CD4-positive, alpha-beta T cell (primary cell): Measurements from ENCODE around the gene BCORL1. TPM values are rescaled to one million over a fixed set of nuclear protein-coding genes. Genes with fewer than 3 reads are reported as not detected.

Source experiments
- ATAC-seq: fragments of 200-7000 bp; cut with Tn5 transposase; one replicate; pipeline ENCODE4 v1.10.0; 2022; ENCODE audit warnings: mild to moderate bottlenecking; ENCODE audit not compliant: poor library complexity
- CTCF ChIA-PET: fragments of 350-600 bp; sonication (Branson Sonifier 250); formaldehyde crosslinking; loops from one replicate; lab custom pipeline; 2021; ENCODE audit warnings: antibody characterized with exemption, inconsistent platforms; lab: Charles Lee
- POLR2A ChIA-PET: fragments of 350-600 bp; sonication (Branson Sonifier 250); formaldehyde crosslinking; loops from one replicate; lab custom pipeline; 2021; ENCODE audit warnings: antibody characterized with exemption, inconsistent platforms; lab: Charles Lee
- DNase-seq, 14 experiments: peaks; one replicate each; pipeline ENCODE4 v3.0.0-alpha.2; 2013 to 2020; ENCODE audit warnings: mixed read lengths in 2 of 14
- H3K27ac ChIP-seq, 2 donors: one replicate each; pipeline versions ENCODE4 v1.5.1 to v1.7.0; 2013; ENCODE audit warnings: low read length in 2 of 2, low read depth in 1 of 2, mild to moderate bottlenecking in 1 of 2
- H3K27me3 ChIP-seq, 2 experiments: 1 replicate in 1 of 2; 2 replicates in 1 of 2; pipeline versions ENCODE4 v1.6.1 to v1.7.0; 2013; ENCODE audit warnings: low read length in 2 of 2, control low read depth in 1 of 2, mild to moderate bottlenecking in 1 of 2, moderate library complexity in 1 of 2; ENCODE audit not compliant: insufficient read depth in 2 of 2, control insufficient read depth in 1 of 2
- H3K36me3 ChIP-seq: one replicate; pipeline ENCODE4 v1.6.1; 2013; ENCODE audit warnings: low read length, control low read depth; ENCODE audit not compliant: insufficient read depth
- H3K4me1 ChIP-seq: one replicate; pipeline ENCODE4 v1.6.1; 2013; ENCODE audit warnings: low read length, control low read depth; ENCODE audit not compliant: insufficient read depth
- H3K4me3 ChIP-seq: one replicate; pipeline ENCODE4 v1.5.1; 2013; ENCODE audit warnings: mild to moderate bottlenecking, low read length, moderate library complexity
- H3K9me3 ChIP-seq, 2 experiments: 1 replicate in 1 of 2; 2 replicates in 1 of 2; pipeline versions ENCODE4 v1.6.1 to v1.7.0; 2013; ENCODE audit warnings: low read length in 2 of 2, mild to moderate bottlenecking in 2 of 2, control low read depth in 1 of 2, moderate library complexity in 1 of 2; ENCODE audit not compliant: control insufficient read depth in 1 of 2, insufficient read depth in 1 of 2
- H3K27ac Mint-ChIP-seq: one replicate; pipeline ENCODE4 v1.8.0; 2020; ENCODE audit warnings: mixed read lengths
- H3K27me3 Mint-ChIP-seq: one replicate; pipeline ENCODE4 v1.8.0; 2021; ENCODE audit warnings: mixed read lengths
- H3K36me3 Mint-ChIP-seq: one replicate; pipeline ENCODE4 v1.8.0; 2021; ENCODE audit warnings: low read depth, mixed read lengths
- H3K4me1 Mint-ChIP-seq: one replicate; pipeline ENCODE4 v1.8.0; 2021; ENCODE audit warnings: low read depth, mixed read lengths
- H3K4me3 Mint-ChIP-seq: one replicate; pipeline ENCODE4 v1.8.0; 2020; ENCODE audit warnings: mild to moderate bottlenecking, mixed read lengths
- H3K9me3 Mint-ChIP-seq: one replicate; pipeline ENCODE4 v1.8.0; 2020; ENCODE audit warnings: mixed read lengths
- intact Hi-C, 2 experiments: fragments of 100-400 bp; cut with DNase I in 1 of 2; cut with micrococcal nuclease in 1 of 2; formaldehyde crosslinking; loops; one replicate each; pipeline versions ENCODE4 v1.15.1 to v1.9.0; 2023 to 2025; cut with DNase I, micrococcal nuclease
- total RNA-seq, 174 experiments: library from RNA in 2 of 174; stranded (reverse) in 2 of 174; gene quantifications; one replicate each; pipeline ENCODE4 v1.2.3 and lab custom pipeline; 2021 to 2026
- TF ChIP-seq, protein P1 (sequence below): fragments of 200-600 bp; IDR thresholded peaks from one replicate; pipeline ENCODE4 v1.8.0; 2022; ENCODE audit warnings: antibody characterized with exemption, mild to moderate bottlenecking

The BCORL1 gene
- total RNA-seq, 2 experiments from 2014 or later: 3.4 to 3.5 TPM

- ChIA-PET POLR2A (no interaction called here), CTCF (no interaction called here)
- Mint-ChIP-seq H3K4me3 (no peak overlapping the region), H3K4me1 (peaks cover 25% of the 10 kb centered on the region), H3K9me3 (no peaks in the 10 kb centered on the region), H3K27me3 (no peaks in the 10 kb centered on the region), H3K36me3 (no peaks in the 10 kb centered on the region), H3K27ac (no peak overlapping the region)
- H3K4me3 ChIP-seq: no peak overlapping the region
- ATAC-seq (no peak), DNase-seq (no peak)
- H3K4me1 ChIP-seq: peaks cover 21% of the 10 kb centered on the region
- no peaks in the 10 kb centered on the region for H3K27me3 ChIP-seq
- no peaks in the 10 kb centered on the region for H3K36me3 ChIP-seq
- TF ChIP-seq, protein P1, sequence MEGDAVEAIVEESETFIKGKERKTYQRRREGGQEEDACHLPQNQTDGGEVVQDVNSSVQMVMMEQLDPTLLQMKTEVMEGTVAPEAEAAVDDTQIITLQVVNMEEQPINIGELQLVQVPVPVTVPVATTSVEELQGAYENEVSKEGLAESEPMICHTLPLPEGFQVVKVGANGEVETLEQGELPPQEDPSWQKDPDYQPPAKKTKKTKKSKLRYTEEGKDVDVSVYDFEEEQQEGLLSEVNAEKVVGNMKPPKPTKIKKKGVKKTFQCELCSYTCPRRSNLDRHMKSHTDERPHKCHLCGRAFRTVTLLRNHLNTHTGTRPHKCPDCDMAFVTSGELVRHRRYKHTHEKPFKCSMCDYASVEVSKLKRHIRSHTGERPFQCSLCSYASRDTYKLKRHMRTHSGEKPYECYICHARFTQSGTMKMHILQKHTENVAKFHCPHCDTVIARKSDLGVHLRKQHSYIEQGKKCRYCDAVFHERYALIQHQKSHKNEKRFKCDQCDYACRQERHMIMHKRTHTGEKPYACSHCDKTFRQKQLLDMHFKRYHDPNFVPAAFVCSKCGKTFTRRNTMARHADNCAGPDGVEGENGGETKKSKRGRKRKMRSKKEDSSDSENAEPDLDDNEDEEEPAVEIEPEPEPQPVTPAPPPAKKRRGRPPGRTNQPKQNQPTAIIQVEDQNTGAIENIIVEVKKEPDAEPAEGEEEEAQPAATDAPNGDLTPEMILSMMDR: no peak
- no peaks in the 10 kb centered on the region for H3K9me3 ChIP-seq
- intact Hi-C loops: no loop called here
- H3K27ac ChIP-seq: no peak overlapping the region
Observed at GRCh38 chrX:129963729-129964128, 18.7 kb upstream of the BCORL1 start.

- DNase-seq: no peak
- intact Hi-C loops: no loop called here
- H3K4me1 ChIP-seq: peaks cover 21% of the 10 kb centered on the region
- H3K27me3 ChIP-seq: no peaks in the 10 kb centered on the region
- Mint-ChIP-seq H3K4me1 (peaks cover 15% of the 10 kb centered on the region), H3K27ac (no peak overlapping the region), H3K27me3 (no peaks in the 10 kb centered on the region), H3K4me3 (no peak overlapping the region), H3K36me3 (no peaks in the 10 kb centered on the region), H3K9me3 (no peaks in the 10 kb centered on the region)
- H3K9me3 ChIP-seq: no peaks in the 10 kb centered on the region
- ChIA-PET POLR2A (no interaction called here), CTCF (interaction anchor here (0.7 kb wide), 1 partner anchor 127 kb away, joined by 5 read pairs; no protein-coding TSS in a partner anchor)
- ATAC-seq: no peak
- H3K4me3 ChIP-seq: no peak overlapping the region
- no peak overlapping the region for H3K27ac ChIP-seq
- TF ChIP-seq, protein P1: no peak
- H3K36me3 ChIP-seq: no peaks in the 10 kb centered on the region
Observed at GRCh38 chrX:129965166-129965565, 17.3 kb upstream of the BCORL1 start.

- no peaks in the 10 kb centered on the region for H3K4me1 Mint-ChIP-seq
- ATAC-seq: no peak
- POLR2A ChIA-PET: no interaction called here
Observed at GRCh38 chrX:129968968-129969367, 13.5 kb upstream of the BCORL1 start.

More at GRCh38 chrX:129968968-129969367, 13.5 kb upstream of the BCORL1 start:
- TF ChIP-seq, protein P1: no peak
- intact Hi-C loops: no loop called here
- Histone ChIP-seq H3K27ac (no peak overlapping the region), H3K36me3 (no peaks in the 10 kb centered on the region), H3K9me3 (no peaks in the 10 kb centered on the region), H3K4me1 (no peaks in the 10 kb centered on the region), H3K4me3 (no peak overlapping the region), H3K27me3 (no peaks in the 10 kb centered on the region)
- H3K36me3 Mint-ChIP-seq: no peaks in the 10 kb centered on the region
- no peak overlapping the region for H3K27ac Mint-ChIP-seq
- H3K27me3 Mint-ChIP-seq: no peaks in the 10 kb centered on the region
- DNase-seq: no peak
- H3K9me3 Mint-ChIP-seq: no peaks in the 10 kb centered on the region
- H3K4me3 Mint-ChIP-seq: no peak overlapping the region
- CTCF ChIA-PET: no interaction called here
